ENCODE measurements around the gene ANKRD1. TPM values are rescaled to one million over a fixed set of nuclear protein-coding genes. Genes with fewer than 3 reads are reported as not detected.
"Not testable (repeated sequence)": the region's sequence is repeated elsewhere in the genome, so short reads cannot be mapped to it uniquely, and the experiment has no call there.

Gene ANKRD1
- total RNA-seq, 2 donors from 2014 or later: 20.0 TPM; not detected in 1

DNA sequence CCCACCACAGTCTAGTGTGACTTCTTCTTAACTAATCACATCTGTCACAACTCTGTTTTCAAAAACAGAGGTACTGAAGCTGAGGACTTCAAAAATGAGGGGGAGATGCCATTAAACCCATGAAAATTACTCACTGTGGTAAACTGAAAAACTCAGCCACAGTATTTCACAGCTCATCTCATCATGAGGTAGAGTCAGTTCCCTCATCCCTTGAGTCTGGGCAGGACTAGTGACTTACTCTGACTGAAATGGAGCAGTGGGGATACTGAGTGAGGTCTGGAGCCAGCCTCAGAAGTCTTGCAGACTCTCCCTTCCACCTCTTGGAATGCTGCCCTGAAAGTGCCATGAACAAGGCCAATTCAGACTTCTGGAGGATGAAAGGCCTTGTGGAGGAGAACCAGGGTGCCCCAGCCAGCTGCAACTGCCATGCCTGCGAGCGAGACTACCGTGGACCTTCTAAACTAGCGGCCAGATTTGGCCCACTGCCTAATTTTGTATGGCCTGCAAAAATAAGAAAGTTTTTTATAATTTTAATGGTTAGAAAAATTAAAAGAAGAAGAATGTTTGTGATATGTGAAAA is 24.7 kb upstream of the ANKRD1 start:
- TF ChIP-seq CTCF (IDR thresholded peaks at IDR 0.05) (no peak), POLR2AphosphoS5 (IDR thresholded peaks at IDR 0.05) (no peak), POLR2A (IDR thresholded peaks at IDR 0.05) (no peak)

GRCh38 chr10:90944749-90945148 is 23.9 kb upstream of the ANKRD1 start:
- WGBS: 0% methylated on average over 1 of the region's 1 CpG
- DNase-seq (ENCODE audit: low spot score): no peak
- TF ChIP-seq CTCF (IDR thresholded peaks at IDR 0.05) (no peak), POLR2AphosphoS5 (IDR thresholded peaks at IDR 0.05) (no peak)
- H3K27me3 ChIP-seq (replicated peaks; ENCODE audit: insufficient read depth): no peaks in the 10 kb centered on the region
- H3K4me1 ChIP-seq (replicated peaks): no peaks in the 10 kb centered on the region
- H3K36me3 ChIP-seq: no peaks in the 10 kb centered on the region
- intact Hi-C loops (cut with DNase I): no loop called here
- no peaks in the 10 kb centered on the region for H3K9me3 ChIP-seq
- no peak overlapping the region for H3K27ac ChIP-seq
- no peak overlapping the region for H3K4me3 ChIP-seq

More for the DNA sequence above, 24.7 kb upstream of the ANKRD1 start:
- no peak overlapping the region for H3K4me3 ChIP-seq
- WGBS: 64% methylated on average over 4 of the region's 4 CpGs
- intact Hi-C loops (cut with DNase I): no loop called here
- no peaks in the 10 kb centered on the region for H3K9me3 ChIP-seq
- no peak overlapping the region for H3K27ac ChIP-seq
- H3K36me3 ChIP-seq: no peaks in the 10 kb centered on the region
- no peaks in the 10 kb centered on the region for H3K27me3 ChIP-seq (replicated peaks; ENCODE audit: insufficient read depth)
- DNase-seq (ENCODE audit: low spot score): no peak
- no peaks in the 10 kb centered on the region for H3K4me1 ChIP-seq (replicated peaks)

- H3K4me3 ChIP-seq; H3K9me3 ChIP-seq; H3K36me3 ChIP-seq; H3K27me3 ChIP-seq (replicated peaks; ENCODE audit: insufficient read depth); H3K4me1 ChIP-seq (replicated peaks); H3K27ac ChIP-seq; DNase-seq (ENCODE audit: low spot score); intact Hi-C loops (cut with DNase I): not testable (repeated sequence)
- WGBS: 65% methylated on average over 3 of the region's 3 CpGs
Measured at GRCh38 chr10:90942980-90943379, 22.1 kb upstream of the ANKRD1 start.

DNA sequence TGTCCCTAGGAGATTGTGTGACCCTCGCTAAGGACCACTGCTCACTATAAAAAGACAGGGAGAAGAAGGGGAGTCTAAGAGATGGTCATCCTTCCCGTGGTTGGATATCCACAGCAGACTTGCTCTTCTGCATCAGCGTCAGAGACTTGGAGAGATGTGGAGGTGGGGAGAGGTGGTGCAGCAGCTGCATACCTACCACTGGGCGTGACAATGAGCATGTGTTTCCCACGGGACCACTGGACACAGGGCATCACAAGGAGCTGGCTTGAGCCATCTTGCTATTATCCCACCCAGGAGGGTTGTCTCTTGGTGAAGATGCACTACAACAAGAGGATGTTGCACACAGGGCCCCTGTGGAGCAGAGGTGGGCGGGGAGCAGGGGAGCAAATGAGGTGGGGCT is 18.8 kb upstream of the ANKRD1 start:
- H3K27ac ChIP-seq: no peak overlapping the region
- 92% methylated on average over 6 of the region's 6 CpGs for WGBS
- intact Hi-C loops (cut with DNase I): no loop called here
- H3K4me3 ChIP-seq: no peak overlapping the region
- no peak for DNase-seq (ENCODE audit: low spot score)
- no peaks in the 10 kb centered on the region for H3K9me3 ChIP-seq
- no peaks in the 10 kb centered on the region for H3K36me3 ChIP-seq
- TF ChIP-seq POLR2AphosphoS5 (IDR thresholded peaks at IDR 0.05) (no peak), CTCF (IDR thresholded peaks at IDR 0.05) (no peak), POLR2A (IDR thresholded peaks at IDR 0.05) (no peak)
- no peaks in the 10 kb centered on the region for H3K27me3 ChIP-seq (replicated peaks; ENCODE audit: insufficient read depth)
- no peaks in the 10 kb centered on the region for H3K4me1 ChIP-seq (replicated peaks)

- Histone ChIP-seq H3K27me3 (replicated peaks; ENCODE audit: insufficient read depth) (no peaks in the 10 kb centered on the region), H3K27ac (no peak overlapping the region), H3K9me3 (no peaks in the 10 kb centered on the region), H3K4me1 (replicated peaks) (no peaks in the 10 kb centered on the region), H3K4me3 (no peak overlapping the region), H3K36me3 (no peaks in the 10 kb centered on the region)
- WGBS: 52% methylated on average over 1 of the region's 1 CpG
- no peak for DNase-seq (ENCODE audit: low spot score)
- intact Hi-C loops (cut with DNase I): no loop called here
- TF ChIP-seq POLR2AphosphoS5 (IDR thresholded peaks at IDR 0.05) (no peak), POLR2A (IDR thresholded peaks at IDR 0.05) (no peak), CTCF (IDR thresholded peaks at IDR 0.05) (no peak)
Measured at GRCh38 chr10:90939116-90939515, 18.2 kb upstream of the ANKRD1 start.
